ENCODE measurements around the gene CERS2. TPM values are rescaled to one million over a fixed set of nuclear protein-coding genes. Genes with fewer than 3 reads are reported as not detected.
A peak's percentile ranks its signal among the peaks of the same experiment; 100 is the strongest.

The CERS2 gene
- total RNA-seq, 3 donors from 2014 or later (not counting 1 experiment from before 2014, with no cell fraction given) = 122 to 129 (median 127) TPM

GRCh38 chr1:150997126-150997872 lies 22.7 kb upstream of the CERS2 start:
- ATAC-seq (no peak), DNase-seq (no peak)
- H3K27ac ChIP-seq (ENCODE audit: low read length) = no peak overlapping the region
- TF ChIP-seq, protein P1, sequence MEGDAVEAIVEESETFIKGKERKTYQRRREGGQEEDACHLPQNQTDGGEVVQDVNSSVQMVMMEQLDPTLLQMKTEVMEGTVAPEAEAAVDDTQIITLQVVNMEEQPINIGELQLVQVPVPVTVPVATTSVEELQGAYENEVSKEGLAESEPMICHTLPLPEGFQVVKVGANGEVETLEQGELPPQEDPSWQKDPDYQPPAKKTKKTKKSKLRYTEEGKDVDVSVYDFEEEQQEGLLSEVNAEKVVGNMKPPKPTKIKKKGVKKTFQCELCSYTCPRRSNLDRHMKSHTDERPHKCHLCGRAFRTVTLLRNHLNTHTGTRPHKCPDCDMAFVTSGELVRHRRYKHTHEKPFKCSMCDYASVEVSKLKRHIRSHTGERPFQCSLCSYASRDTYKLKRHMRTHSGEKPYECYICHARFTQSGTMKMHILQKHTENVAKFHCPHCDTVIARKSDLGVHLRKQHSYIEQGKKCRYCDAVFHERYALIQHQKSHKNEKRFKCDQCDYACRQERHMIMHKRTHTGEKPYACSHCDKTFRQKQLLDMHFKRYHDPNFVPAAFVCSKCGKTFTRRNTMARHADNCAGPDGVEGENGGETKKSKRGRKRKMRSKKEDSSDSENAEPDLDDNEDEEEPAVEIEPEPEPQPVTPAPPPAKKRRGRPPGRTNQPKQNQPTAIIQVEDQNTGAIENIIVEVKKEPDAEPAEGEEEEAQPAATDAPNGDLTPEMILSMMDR (IDR thresholded peaks at IDR 0.05) = no peak
- Mint-ChIP-seq H3K4me1 (peaks cover 6% of the 10 kb centered on the region in 2 donors), H3K36me3 (no peaks in the 10 kb centered on the region), H3K9me3 (no peaks in the 10 kb centered on the region), H3K27me3 (ENCODE audit: low read depth in 2 of 2) (no peaks in the 10 kb centered on the region), H3K27ac (peak overlapping the region in 1 of 2 donors; percentile 24), H3K4me3 (no peak overlapping the region)
- intact Hi-C loops (cut with micrococcal nuclease) = loop anchor here (2.0 to 5.0 kb wide), 2 partner anchors 18 to 740 kb away; partner anchors contain the start of gene CA14
- WGBS (ENCODE audit: insufficient coverage) = 94% methylated on average over 20 of the region's 20 CpGs
- no peak overlapping the region for H3K4me3 ChIP-seq (ENCODE audit: low read length)
- H3K27me3 ChIP-seq (ENCODE audit: control insufficient read depth, insufficient read depth, low read length) = no peaks in the 10 kb centered on the region
- H3K4me1 ChIP-seq (ENCODE audit: control insufficient read depth, insufficient read depth, low read length) = peaks cover 7% of the 10 kb centered on the region
- H3K36me3 ChIP-seq (ENCODE audit: control insufficient read depth, insufficient read depth, low read length) = peaks cover 12% of the 10 kb centered on the region
- no peaks in the 10 kb centered on the region for H3K9me3 ChIP-seq (ENCODE audit: control insufficient read depth, insufficient read depth, low read length)

GRCh38 chr1:150995896-150996295 lies 21.3 kb upstream of the CERS2 start:
- Mint-ChIP-seq H3K36me3 (no peaks in the 10 kb centered on the region), H3K27ac (peak overlapping the region in 1 of 2 donors; percentile 36), H3K9me3 (no peaks in the 10 kb centered on the region), H3K4me1 (peaks cover 5 to 6% of the 10 kb centered on the region in 2 donors), H3K4me3 (no peak overlapping the region), H3K27me3 (ENCODE audit: low read depth in 2 of 2) (no peaks in the 10 kb centered on the region)
- peak; percentile 28 to 70 for DNase-seq
- WGBS (ENCODE audit: insufficient coverage) = 67% methylated on average over 9 of the region's 9 CpGs
- Histone ChIP-seq H3K4me3 (ENCODE audit: low read length) (no peak overlapping the region), H3K27me3 (ENCODE audit: control insufficient read depth, insufficient read depth, low read length) (no peaks in the 10 kb centered on the region), H3K4me1 (ENCODE audit: control insufficient read depth, insufficient read depth, low read length) (peaks cover 4% of the 10 kb centered on the region), H3K27ac (ENCODE audit: low read length) (no peak overlapping the region), H3K36me3 (ENCODE audit: control insufficient read depth, insufficient read depth, low read length) (peaks cover 12% of the 10 kb centered on the region), H3K9me3 (ENCODE audit: control insufficient read depth, insufficient read depth, low read length) (no peaks in the 10 kb centered on the region)
- ATAC-seq = peak; percentile 73 to 79 (median 74)
- intact Hi-C loops (cut with micrococcal nuclease) = loop anchor here (1.0 to 5.0 kb wide), 3 partner anchors 17 to 739 kb away; partner anchors contain the start of gene CA14
- TF ChIP-seq, protein P1 (IDR thresholded peaks at IDR 0.05) = peak; percentile 80

GRCh38 chr1:150995460-150995859 lies 20.8 kb upstream of the CERS2 start:
- Mint-ChIP-seq H3K36me3 (no peaks in the 10 kb centered on the region), H3K4me1 (peaks cover 5 to 6% of the 10 kb centered on the region in 2 donors), H3K9me3 (no peaks in the 10 kb centered on the region), H3K4me3 (no peak overlapping the region), H3K27ac (peak overlapping the region in 1 of 2 donors; percentile 36), H3K27me3 (ENCODE audit: low read depth in 2 of 2) (no peaks in the 10 kb centered on the region)
- Histone ChIP-seq H3K27me3 (ENCODE audit: control insufficient read depth, insufficient read depth, low read length) (no peaks in the 10 kb centered on the region), H3K36me3 (ENCODE audit: control insufficient read depth, insufficient read depth, low read length) (peaks cover 12% of the 10 kb centered on the region), H3K27ac (ENCODE audit: low read length) (no peak overlapping the region), H3K4me1 (ENCODE audit: control insufficient read depth, insufficient read depth, low read length) (peaks cover 4% of the 10 kb centered on the region), H3K9me3 (ENCODE audit: control insufficient read depth, insufficient read depth, low read length) (no peaks in the 10 kb centered on the region), H3K4me3 (ENCODE audit: low read length) (no peak overlapping the region)
- DNase-seq (no peak), ATAC-seq (no peak)
- intact Hi-C loops (cut with micrococcal nuclease) = loop anchor here (5.0 kb wide), 1 partner anchor 738 kb away; the partner anchor contains the start of gene CA14
- WGBS (ENCODE audit: insufficient coverage) = 88% methylated on average over 4 of the region's 4 CpGs
- TF ChIP-seq, protein P1 (IDR thresholded peaks at IDR 0.05) = no peak

Measured in natural killer cell (primary cell).